Stimulated activated CD4-positive, alpha-beta T cell treated with anti-CD3 and anti-CD28 coated beads, TNF-alpha, amount 100 ng/mL, for 24 hours (primary cell): ENCODE measurements around the gene OBP2A.

Experiments
- DNase-seq, 3 experiments: peaks; one replicate each; pipeline ENCODE4 v3.0.0-alpha.2; 2020; ENCODE audit warnings: low read depth in 3 of 3

The OBP2A gene

DNA sequence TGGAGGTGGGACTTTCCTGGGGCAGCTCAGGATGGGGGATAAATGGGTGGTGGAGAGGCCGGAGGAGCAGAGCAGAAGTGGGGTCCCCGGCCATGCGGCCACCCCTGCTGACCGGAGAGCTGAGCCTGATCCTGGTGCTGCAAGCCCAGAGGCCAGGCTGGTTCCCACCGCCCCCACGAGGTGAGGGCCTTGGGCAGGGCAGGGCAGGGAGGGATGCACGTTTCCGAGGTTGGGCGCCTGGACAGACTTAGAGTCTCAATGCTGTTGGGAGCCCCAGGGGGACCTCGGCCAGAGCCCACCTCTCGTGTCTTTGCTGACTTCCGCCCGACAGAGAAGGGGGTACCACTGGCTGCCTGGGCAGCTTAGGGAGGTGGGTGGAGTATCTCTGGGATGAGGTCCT, 5.5 kb downstream of the OBP2A start:
- DNase-seq: no peak

DNA sequence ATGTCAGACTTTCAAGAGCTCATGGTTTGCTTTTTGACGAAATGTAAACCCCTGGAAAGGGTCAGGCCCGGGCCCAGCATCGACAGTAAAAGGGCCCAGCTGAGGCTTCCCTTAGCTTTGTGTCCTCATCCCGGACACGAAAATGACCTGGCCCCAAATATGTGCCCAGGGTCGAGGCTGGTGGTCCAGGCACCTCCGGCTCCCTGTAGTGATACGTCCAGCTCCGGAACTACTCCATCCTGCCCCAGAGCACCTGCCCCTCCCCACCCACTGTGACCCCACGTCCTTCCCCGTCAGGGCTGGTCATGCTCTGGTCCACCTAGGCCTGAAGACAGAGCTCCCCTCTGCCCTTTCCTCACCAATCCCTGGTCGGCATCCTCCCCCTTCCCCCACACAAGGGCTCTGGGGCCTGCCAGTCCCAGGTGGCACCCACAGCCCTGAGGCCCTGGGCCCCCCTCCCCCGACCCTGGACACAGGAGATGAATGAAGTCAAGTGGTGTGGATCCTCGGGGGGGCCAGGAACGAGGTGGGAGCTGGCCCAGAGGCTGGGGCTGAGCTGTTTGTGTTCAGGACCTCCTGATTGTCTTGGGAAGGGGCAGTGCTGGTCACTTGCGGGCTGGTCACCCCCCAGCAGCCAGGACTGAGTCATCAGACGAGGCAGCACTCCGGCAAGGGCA, 6.2 kb downstream of the OBP2A start:
- no peak for DNase-seq

DNA sequence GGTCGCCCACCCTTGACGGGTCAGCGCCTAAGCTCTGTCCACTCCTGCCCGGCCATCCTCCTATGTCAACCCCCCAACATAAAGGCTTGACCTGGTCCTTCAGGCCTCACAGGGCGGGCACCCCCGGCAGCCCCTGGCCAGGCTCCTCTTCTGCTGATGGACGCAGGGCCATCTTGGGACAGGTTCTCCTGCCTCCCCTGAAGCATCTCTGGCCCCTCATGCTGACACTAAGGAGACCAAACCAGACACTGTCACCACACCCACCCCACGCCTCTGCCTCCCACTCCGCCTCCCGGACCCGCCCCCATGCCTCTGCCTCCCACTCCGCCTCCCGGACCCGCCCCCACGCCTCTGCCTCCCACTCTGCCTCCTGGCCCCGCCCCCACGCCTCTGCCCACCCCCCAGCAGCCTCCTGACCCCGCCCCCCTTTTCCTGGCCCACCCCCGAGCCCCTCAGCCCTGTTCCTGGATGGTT, 6.8 kb downstream of the OBP2A start:
- no peak for DNase-seq

DNA sequence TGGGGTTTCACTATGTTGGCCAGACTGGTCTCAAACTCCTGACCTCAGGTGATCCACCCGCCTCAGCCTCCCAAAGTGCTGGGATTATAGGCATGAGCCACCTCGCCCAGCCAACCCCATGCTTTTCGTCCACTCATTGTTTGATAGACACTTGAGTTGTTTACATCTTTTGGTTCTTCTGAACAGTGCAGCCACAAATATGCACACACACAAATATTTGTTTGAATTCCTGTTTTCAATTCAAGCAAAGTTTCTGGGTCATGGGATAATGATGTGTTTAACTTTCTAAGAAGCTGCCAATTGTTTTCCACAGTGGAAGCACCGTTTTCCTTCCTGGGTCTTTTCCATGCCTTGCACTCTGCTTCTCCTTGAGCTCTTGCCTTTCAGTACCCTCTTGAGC, 8.8 kb downstream of the OBP2A start:
- no peak for DNase-seq

DNA sequence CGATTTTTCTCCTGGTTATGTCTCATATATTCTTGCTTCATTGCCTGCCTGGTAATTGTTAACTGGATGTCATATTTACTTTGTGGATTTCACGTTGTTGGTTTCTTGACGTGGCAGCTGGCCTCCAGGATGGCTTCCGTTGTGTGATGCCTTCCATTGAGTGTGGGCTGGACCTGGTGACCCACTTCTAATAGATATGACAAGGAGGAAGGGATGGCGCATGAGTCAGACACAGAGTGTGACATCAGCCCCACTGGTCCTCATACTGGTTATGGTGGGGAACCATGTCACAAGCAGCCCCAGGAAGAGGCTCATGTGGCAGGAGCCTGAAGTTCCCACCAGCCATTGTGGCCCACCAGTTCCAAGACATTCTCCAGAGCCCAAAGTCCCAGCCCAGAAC, 9.3 kb downstream of the OBP2A start:
- no peak for DNase-seq

DNA sequence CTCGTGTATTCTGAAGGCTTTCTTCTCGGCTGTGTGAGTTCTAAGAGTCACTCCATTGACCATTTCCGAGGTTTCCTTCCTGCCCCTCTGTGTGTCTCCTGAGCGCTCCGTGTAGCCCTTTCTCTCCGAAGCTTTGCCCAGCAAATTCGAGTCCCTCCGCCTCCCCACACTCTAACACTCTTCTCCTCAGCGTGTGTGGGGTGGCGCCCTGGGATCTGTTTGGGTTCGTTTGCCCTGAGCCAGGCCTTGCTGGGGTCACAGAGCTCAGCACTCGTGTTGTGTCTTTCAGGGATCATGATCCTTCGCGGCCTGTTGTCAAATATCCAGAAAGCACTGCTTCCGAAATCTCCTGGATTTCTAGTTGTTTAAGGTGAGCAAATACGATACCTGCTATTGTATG, 10.0 kb downstream of the OBP2A start:
- DNase-seq: no peak

DNA sequence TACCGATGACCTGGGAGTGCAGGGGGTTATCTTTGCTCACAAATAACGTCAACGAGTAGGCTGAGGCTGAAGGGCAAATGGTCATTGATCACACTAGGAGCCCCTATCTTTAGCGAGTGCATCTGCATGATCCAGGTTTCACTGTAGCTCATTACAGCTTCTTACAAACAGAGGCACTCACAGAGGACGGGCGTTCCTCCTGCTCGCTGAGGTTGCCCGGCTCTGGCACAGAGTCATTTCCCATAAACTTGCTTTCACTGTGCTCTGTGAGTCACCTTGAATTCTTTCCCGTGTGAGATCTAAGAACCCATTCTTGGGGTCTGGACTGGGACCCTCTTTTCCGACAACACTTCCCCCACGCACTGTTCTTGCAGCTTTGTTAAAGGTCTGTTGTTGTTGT, 13.7 kb downstream of the OBP2A start:
- no peak for DNase-seq

DNA sequence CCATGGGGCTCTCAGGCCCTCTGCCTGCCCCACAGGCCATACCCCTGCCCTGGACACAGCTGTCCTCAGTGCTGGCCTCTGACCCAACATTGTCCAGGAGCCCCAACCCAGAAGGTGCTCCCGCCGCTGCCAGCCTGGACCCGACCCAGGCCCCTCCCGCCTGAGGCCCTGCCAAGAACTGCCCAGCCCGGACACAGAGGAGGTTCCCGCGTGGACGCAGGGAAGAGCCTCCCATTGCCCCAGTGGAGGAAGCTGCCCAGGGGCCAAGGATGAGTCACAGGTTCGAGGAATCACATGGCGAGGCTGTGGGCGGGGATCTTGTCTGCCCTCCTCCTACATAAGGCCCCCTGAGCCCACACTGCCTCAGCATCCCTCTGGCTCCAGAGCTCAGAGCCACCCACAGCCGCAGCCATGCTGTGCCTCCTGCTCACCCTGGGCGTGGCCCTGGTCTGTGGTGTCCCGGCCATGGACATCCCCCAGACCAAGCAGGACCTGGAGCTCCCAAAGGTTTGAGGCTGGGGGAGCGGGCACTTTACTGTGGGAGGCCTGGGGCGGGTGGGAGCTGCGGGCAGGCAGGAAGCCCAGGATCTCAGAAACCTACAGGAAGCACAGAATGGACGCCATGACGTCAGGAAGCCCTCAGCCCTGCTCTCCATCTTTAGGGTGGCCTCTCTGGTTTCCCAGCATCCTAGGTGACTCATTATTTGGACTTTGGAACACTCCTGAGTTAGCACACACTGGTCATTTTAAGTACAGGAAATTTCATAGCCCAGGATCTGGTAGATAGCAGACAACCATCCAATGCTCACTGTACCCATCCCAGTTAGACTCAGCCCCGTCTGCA, 15.7 kb downstream of the OBP2A start, which contains the start of gene PAEP:
Gene PAEP, plus strand, starts transcription at position 366 of the 844 bp plus-strand sequence.
- DNase-seq: no peak

DNA sequence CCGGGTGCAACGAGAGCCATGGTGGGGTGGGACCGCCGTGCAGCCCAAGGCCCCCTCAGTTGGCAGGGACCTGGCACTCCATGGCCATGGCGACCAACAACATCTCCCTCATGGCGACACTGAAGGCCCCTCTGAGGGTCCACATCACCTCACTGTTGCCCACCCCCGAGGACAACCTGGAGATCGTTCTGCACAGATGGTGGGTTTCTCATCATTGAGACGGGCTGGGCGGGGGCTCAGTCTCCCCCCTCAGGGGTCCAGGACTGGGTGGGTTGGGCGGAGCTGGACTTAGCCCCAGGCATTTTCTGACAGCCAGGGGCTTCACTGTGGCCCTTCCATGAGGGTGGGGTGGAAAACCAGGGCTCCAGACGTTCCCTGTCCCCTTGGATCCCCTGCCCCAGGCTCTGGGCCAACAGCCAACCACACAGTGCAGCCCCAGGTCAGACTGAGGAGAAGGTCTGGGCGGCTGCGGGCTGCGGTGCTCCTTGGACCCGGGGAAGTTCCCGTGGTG, 16.4 kb downstream of the OBP2A start:
- DNase-seq: no peak

DNA sequence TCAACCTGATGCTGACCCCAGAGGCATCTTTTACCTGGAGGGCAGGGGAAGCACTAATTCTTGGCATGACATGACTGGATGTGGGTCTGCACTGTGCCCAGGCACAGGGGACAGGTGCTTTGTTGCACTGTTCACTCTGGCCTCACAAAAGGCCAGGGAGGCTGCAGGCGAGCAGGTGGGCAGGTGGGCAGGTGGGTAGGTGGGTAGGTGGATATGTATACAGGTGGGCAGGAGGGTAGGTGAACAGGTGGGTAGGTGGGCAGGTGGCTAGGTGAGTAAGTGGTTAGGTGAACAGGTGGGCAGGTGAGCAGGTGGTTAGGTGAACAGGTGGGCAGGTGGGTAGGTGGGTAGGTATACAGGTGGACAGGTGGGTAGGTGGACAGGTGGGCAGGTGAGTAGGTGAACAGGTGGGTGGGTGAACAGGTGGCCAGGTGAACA, 17.1 kb downstream of the OBP2A start:
- DNase-seq: no peak

DNA sequence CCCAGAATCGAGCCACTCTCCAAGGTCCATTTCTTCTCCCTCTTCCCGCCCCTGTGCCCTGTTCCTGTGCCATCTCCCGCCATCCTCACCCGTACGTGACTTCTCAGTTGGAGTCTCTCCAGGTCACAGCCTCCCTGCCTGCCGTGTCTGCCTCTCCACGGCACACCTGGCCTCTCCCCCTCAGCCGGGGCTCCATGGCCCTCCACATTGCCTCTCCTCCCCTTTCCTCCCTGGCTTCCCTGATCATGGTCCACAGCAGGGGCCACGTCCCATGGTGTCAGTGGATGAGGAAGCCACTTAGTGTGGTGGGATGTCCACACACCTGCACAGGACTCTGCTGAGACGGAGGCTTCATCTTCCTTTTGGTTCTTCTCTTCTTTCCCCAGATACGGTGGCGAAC, 17.9 kb downstream of the OBP2A start:
- DNase-seq: no peak

DNA sequence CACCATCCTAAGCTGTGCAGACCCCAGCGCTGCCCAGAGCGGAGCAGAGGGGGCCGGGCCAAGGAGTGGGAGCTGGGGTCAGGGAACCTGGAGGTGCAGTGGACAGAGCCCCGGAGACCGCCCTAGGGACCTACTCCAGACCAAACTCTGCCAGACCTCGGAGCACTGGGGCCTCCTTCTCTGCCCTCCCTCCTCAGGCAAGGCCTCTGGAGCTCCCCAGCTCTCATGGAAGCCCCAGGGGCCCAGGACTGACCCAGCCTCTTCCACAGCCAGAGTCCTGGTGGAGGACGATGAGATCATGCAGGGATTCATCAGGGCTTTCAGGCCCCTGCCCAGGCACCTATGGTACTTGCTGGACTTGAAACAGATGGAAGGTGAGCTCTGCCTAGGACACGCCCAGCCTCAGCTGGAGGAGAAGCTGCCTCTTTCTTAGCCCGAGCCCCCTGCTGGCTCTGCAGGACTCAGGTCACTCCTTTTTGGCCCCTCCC, 19.3 kb downstream of the OBP2A start:
- DNase-seq: no peak

DNA sequence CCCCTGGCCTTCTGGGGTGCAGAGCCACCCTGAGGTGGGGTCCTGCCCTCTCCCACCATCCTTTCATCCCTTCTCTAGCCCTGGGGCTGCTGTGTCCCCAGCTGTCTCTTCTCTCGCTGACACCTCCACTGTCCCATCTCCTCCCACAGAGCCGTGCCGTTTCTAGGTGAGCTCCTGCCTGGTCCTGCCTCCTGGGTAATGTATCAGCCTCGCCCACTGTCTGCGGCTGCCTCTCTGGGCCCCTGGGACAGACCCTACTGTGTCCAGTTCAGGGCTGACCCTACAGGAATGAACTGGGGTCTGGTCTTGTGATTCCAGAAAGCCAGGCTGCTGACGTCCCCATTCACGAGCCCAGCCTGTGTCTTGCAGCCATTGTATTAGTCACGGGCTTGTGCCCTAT, 19.7 kb downstream of the OBP2A start:
- DNase-seq: no peak

DNA sequence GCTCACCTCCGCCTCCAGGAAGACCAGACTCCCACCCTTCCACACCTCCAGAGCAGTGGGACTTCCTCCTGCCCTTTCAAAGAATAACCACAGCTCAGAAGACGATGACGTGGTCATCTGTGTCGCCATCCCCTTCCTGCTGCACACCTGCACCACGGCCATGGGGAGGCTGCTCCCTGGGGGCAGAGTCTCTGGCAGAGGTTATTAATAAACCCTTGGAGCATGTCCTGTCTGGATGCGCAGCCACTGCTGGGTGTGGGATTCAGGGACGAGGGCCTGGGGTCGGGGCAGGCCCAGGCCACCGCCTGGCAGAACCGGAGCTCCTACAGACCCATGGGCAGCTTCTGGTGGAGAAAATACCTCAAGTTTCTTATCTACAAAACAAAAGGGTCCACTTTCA, 20.6 kb downstream of the OBP2A start:
- no peak for DNase-seq

DNA sequence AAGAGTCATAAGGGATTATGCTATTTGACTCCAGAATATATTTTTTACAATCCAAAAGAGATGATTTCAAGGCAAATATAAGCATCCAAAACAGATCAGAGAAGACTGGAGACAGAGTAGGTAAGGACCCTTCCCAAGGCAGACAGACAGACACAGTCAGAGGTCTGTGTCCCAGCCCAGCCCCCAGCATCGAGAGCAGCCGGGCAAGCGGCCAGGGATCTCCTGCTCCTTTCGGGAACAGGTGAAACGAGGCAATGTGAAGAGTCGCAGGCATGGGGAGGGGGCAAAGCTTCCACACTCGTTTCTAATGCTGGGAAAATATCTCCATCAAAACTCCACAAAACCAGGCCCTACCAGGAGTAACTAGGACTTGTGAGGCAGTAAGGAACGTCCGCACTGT, 21.4 kb downstream of the OBP2A start:
- DNase-seq: no peak

DNA sequence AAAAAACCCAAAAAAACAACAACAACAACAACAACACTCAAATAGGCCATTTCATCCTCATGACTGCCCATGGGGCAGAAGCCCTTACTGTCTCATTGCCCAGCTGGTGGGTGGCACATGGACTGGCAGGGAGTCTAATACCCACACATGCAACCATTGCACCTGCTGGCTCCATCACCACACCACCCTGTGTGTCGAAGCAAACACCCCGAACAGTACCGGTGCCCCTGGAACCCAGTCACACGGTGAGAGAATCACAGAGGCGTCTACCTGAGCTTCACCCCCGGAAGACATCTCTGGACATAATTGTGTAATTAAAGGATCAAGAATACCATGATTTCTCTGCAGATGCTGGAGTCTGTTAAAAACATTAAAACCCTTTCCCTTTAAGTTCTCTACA, 22.1 kb downstream of the OBP2A start:
- DNase-seq: no peak

DNA sequence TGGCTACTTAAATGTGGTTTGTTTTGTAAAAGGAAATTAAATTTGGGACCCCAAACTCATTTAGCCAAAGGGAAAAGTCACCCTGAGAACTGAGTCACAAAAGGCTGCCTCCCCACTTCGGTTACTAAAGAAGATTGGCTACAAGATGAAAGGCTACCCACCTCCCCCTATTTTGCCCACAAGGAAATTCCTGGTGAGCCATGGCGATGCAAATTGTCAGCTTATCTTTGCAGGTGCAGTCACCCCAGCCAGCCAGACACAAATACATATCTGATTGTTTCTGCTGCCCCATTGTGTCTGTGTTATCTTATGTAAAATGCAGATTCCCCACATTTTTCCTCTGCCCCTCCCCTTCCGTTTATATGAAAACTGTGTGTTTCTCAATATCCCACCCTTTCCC, 24.5 kb downstream of the OBP2A start:
- no peak for DNase-seq

DNA sequence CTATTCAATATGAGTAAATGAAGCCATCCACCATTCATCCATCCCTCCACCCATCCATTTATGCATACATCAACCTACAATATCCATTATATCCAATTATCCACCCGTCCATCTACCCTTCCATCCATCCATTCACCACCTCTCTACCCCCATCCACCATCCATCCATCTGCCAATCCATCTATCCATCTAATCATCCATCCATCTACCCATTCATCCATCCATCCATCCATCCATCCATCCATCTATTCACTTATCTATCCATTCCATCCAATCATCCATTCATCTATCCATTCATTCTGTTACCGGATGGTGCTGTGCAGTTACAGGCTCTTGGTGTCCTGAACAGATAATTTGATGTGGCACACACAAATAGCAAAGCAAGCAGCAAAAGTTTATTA, 26.3 kb downstream of the OBP2A start:
- DNase-seq: no peak

DNA sequence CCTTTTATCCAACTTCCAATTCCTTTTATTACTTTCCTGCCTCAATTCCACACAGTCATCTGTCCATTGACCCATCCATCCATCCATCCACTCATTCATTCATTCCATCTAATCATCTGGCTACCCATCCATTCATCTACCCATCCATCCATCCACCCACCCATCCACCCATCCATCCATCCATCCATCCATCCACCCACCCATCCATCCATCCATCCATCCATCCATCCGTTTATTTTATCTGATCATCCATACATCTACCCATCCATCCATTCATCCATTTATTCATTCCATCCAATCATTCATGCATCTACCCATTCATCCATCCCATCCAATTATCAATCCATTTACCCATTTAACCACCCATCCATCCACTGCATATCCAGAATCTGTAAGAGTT, 27.2 kb downstream of the OBP2A start:
- no peak for DNase-seq

DNA sequence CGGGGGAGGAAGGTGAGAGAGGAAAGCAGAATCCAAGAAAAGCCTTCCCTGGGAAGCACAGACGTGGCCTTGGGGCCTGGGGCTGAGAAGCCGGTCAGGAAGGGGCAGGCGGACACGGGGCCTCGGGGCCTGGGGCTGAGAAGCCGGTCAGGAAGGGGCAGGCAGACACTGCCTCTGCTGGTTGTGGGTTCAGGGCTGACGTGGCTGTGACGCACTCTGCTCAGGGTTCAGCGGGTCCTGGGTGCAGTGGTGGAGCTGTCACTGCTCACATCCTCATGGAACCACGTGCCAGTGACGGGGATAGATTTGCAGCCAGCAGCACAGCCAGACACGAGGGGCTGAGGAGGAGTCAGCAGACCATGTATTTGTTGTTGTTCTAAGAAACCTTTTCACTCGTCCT, 28.4 kb downstream of the OBP2A start:
- no peak for DNase-seq

DNA sequence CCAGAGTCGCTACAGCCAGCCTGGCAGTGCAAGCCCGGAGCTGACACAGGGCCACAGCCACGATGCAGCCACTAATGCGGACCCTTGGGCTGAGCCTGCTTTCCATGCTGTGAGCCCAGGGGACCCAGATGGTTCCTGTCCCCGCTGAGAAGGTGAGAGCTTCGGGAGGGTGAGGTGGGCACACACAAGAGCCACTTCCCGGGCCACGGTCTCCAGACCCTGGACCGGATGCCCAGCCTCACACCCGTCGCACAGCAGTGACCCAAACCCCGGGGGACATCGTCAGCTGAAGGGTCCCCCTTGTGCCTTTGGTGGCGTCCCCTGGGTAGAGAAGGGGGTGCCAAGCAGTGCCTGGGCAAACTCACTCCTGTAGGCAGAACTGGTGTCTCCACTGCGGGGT, 29.0 kb downstream of the OBP2A start:
- DNase-seq: no peak

DNA sequence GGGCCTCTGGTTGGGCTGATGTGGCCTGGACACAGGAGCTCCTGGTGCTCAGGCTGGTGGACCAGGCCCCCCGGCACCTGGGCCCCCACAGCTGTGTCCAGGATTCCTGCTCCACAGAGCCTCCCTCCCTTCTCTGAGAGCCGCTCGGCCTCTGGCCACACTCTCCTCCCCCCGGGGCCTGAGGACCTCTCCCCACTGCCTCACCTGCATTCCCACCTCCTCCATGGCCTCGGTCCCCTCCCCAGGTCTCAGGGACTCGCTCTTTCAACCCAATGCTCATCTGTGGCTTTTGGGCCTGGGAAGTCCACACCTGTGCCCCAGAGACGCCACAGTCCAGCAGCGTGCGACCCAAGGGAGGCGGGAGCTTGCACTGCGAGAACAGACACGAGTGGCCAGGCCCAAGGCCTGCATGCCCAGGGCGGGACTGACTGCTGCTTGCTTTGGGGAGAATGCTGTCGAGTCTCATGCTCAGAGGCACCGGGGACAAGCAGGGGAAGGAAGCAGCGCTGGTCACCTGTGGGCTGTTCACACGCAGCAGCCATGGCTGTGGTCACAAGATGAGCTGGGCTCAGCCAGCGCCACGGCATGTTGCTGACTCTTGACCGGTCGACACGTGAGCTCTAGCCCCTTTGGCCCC, 30.2 kb downstream of the OBP2A start:
- DNase-seq: no peak
